Dermis blood vessel endothelial cell (primary cell): ENCODE results near the gene LCN10. TPM values are rescaled to one million over a fixed set of nuclear protein-coding genes. Genes with fewer than 3 reads are reported as not detected.
A peak's percentile ranks its signal among the peaks of the same experiment; 100 is the strongest.
"Not testable (repeated sequence)": the region's sequence is repeated elsewhere in the genome, so short reads cannot be mapped to it uniquely, and the experiment has no call there.

Source experiments
- DNase-seq: peaks from one replicate; pipeline ENCODE4 v3.0.0; 2010
- total RNA-seq: library from RNA; depleted of rRNA; stranded (reverse); fragments of >200 nt; gene quantifications from 2 replicates; pipeline ENCODE4 v1.2.3, GENCODE V29; 2014

LCN10 gene
- total RNA-seq, 1 donor from 2014 or later = not detected

DNA sequence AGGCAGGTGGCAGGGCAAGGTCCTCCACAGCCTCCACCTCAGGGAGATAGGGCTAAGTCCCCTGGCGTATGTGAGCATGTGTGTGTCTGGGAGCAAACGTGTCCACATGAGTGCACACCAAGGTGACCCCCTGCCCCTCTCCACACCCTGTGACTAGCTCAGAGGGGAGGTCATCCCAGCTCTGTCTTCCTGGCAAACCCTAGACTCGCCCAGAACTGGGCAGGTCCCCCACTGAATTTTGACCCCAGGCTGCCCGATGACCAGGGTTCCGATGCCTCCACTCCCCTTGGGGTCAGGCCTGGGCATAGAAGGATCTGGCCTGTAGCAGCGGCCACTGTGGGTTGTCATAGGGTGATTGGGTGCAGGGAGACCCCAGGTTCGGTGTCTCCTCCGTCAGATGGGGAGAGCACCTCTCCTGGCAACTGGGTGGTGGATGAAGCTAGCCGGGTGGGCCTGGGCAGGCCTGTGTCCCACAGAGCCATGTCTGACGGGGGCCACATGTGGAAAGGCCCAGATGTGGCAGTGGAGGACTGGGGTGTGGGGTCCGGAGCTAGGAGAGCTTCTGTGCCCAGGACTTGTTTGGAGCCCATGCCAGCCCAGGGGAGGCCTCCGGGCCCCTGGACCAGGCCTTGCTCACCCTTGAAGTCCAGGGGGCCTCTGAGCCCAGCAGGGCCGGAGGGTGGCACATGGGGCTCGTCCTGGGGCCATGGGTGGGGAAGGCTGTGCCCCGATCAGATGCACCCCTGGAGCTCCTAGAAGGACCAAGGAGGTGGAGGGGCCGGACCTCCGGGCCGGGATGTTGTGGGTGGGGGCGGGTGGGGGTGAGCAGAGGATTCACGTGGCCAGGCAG is 24.2 kb downstream of the LCN10 start:
- no peak for DNase-seq

DNA sequence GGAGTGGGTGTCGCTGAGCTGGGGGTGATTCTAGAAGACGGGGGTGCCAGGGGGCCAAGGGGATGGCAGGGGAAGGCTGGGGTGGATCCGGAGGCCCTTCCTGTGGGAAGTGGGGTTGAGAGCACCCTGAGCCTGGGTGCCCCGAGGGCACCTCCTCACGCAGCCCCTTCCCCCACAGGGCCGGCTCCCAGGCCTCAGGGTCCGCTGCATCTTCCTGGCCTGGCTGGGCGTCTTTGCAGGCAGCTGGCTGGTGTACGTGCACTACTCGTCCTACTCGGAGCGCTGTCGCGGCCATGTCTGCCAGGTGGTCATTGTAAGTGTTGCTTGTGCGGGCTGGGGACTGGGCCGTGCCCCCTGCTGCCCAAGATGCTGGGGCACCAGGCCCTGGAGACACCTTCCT is 25.3 kb downstream of the LCN10 start:
- DNase-seq = no peak

DNA sequence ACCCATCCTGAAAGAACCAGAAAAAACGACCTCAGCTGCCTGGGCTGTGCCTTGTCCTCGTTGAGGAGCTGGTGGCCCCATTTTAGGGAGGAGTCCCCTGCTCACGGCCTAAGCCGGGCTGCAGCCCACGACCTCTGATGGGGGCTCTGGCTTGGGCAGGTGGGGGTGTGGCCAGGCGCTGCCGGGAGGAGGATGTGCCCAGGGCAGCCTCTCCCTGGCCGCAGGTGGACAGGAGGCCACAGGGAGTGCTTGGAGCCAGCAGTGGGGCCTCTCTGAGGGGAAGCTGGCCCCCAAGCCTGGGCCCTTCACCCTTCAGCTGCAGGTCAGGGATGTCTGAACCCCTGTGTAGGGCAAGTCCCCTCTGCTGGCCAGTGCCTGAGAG is 27.9 kb downstream of the LCN10 start:
- DNase-seq = no peak

DNA sequence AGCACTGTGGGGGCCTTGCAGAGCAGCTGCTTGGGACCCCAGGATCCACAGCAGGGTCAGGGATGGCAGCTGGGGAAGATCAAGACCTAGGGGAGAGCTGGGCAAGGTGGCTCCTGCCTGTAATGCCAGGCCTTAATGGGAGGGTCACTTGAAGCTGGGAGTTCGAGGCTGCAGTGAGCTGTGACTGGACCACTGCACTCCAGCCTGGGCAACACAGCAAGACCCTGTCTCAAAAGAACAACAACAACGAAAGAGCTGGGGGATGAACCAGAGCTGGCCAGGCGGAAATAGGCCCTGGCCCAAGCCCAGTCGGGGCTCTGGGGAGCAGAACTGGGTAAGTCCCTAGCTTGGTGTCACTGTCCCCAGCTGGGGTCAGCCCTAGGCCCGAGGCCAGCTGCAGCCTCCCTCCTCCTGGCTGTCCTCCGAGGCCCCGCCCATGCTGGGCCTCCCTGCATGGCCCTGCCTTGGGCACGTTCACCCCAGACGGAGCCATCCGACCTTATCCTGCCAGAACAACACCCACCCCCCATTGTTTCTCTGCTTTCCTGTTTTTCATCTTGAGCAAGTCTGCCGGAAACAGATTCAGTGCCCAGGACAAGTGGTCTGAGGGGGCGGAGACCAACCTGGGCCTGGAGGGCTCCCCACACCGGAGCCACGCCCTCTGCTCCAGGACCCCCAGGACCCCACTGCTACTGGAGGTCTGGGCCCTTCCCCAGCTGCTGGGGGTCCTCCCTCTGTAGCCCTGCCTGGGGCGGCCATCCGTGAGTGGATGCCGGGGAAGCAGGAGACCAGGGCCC is 28.4 kb downstream of the LCN10 start:
- peak; percentile 96 for DNase-seq

DNA sequence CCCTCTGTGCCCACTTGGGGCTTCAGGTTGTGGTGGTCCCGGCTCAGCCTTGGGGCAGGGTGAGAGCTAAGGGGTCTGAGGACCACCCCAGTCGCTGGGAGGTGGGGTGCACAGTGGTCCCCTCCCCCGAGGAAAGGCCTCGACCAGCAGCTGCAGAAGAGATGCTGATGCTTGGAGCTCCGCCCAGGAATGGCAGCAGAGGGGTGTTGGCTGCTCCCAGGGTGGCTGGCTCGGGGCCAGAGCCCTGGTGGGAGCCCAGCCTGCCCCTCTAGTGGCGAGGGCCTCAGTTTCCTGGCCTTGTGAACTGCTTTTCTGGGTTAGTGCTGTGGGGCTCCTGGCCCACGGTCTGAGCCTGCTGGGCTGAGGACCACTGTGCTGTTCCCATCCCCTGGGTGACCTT is 29.2 kb downstream of the LCN10 start:
- peak; percentile 62 for DNase-seq

DNA sequence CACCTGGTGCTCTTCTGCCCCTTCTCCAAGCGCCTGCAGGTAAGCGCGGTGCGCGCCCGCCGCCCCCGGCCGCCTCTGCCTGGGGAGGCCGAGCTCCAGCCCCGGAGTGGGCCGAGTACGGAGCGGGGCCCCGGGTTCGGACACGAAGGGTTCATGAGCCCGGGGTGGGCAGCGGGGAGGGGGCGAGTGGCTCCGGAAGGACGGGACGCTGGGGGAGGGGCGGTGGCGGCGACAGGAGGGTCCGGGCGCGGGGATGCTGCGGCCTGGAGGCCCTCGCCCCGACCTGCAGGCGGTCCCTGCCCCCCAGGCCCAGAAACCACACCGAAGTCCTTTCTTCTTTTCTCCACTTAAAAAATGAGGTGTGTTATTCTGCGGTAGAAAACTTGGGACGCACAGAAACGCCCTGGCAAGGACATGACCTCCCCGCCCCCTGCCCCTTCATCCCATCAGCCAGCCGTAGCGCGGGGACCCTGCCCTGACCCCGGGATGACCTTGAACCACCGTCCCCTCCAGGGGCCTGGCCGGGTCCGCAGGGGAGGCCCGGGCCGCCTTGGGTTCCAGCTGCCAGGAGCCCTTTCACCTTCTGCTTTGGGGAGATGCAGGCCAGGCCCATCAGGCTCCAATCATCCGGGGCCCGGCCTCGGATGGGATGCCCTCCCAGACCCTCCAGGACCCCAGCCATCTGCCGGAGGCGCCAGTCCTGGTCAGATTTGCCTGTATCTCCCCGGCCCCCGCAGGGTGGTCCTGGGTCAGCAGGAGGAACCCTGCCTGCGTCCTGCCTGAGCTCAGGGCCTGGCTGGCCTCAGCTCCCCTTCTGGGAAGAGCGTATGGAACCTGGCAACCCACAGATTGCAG is 29.8 kb downstream of the LCN10 start:
- peak; percentile 14 for DNase-seq

DNA sequence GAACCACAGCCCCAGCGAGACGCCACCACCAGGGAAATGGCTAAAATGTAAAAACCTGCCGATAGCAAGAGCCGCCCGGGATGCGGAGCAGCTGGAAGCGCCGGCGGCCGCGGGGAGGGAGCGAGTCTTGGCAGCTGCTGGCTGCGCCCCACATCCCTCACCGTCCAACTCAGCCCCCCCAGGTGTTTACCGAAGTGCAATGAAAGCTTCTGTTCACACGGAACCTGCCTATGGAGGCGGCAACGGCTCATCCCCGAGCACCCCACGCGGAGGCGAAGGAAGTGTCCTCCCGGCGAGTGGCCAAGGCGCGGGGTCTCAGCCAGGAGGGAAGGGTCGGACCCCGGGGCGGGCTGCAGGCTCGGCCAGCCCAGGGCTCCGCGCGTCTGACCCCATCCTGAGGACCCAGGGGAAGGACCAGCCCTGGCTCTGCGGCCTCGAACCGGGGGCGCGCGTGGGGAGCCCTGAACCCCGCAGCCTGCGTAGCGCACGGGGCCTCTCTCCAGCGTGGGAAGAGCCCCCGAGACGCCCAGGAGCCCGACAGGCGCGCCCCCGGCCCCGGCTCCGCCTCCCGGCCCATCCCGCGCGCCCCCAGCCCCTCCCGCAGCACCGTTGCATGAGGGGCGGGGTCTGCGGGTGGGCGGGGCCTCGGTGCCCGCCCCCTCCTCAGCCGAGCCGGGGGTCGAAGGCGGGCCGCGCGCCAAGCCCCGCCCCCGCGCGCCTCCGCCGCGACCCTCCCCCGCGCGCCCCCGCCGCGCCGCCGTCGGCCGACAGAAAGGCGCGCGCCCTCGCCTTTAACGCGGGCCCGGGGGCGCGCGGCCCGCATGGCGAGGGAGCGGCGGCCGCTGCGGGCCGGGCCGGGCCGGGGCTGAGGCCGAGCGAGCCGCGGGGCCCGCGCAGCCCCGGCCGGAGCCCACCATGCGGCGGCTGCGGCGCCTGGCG is 30.7 kb downstream of the LCN10 start, which contains the start of gene DIPK1B:
DIPK1B (plus strand) TSS at position 822 of the 939 bp plus-strand sequence; CDS start at position 916, 94 bp downstream.
- DNase-seq = peak; percentile 57

DNA sequence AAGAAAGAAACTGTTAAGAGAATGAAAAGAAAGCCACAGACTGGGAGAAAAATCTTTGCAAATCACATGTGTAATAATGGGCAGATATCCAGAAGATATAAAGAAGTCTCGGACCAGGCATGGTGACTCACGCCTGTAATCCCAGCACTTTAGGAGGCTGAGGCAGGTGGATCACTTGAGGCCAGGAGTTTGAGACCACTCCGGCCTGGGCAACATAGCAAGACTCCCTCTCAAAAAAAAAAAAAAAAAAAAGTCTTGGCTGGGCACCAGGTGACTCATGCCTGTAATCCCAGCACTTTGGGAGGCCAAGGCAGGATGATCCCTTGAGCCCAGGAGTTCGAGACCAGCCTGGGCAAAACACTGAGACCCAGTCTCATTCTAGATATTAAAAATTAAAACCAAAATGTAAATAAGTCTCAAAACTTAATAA is 31.5 kb downstream of the LCN10 start:
- DNase-seq = peak; percentile 65

DNA sequence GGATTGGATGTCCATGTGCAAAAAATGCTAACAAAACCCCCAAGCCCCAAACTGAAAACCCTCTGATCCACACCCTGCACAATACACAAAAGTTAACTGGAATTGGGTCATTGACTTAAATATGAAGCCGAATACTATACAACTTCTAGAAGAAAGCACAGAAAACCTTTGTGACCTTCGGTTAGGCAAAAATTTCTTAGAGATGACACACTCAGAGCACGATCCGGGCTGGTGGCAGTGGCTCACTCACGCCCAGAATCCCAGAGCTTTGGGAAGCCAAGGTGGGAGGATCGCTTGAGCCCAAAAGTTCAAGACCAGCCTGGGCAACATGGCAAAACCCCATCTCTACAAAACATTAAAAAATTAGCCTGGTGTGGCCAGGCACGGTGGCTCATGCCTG is 32.2 kb downstream of the LCN10 start:
- no peak for DNase-seq

DNA sequence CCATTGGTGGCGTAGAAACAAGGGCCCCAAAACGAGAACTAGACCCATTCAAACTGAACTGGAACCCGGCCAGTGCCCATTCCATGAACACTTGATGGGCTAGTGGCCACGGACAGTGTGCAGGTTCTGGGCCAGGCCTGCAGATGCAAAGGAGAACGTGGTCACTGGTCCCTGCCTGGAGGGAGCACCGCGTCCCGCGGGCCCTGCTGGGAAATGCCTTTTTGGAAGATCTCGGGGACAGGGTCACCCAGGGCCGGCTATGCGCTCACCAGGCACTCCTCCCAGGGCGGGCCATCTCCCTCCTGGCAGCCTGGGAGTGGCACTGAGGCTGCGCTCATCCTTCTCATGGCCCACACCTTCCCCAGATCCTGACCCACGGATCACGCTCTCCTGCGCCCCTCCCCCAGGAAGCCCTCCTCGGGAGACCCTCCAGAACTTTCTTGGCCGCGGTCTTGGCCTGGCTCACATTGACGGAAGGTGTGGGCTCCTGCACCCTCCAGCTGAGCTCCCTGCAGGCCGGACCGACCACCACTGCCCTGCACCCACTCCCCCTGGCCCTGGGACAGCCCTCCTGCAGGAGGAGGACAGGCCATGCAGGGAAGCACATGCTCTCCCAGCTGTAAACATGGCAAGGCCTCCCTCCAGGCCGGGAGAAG is 33.2 kb downstream of the LCN10 start:
- DNase-seq = no peak

DNA sequence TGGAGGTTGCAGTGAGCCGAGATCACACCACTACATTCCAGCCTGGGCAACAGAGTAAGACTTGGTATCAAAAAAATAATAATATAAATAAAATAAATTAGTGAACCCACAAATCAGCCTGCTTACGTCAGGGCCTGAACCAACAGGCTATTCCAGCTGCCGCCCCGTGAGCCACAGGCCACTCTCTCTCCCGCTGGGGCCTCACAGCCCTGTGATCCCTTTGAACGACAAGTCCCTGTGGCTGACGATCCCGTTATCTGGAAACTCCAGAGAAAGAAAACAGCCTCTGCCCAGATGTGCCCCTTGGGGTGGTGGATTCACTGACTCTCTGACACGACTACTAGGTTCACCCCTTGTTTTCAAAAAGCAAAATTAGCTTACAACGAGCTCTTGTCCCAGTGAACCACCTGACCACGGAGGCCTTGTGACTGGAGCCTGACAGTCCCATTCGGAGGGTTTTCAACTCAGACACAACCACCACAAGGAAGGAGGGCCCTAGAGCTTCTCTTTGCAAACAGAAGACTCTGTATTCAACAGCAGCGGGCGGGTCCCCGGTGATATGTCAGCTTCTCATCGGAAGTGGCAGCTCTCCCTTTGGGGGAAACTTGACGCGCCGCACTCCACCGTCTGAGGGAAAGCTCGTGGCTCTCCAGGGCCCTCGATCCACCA is 34.8 kb downstream of the LCN10 start:
- DNase-seq = no peak

DNA sequence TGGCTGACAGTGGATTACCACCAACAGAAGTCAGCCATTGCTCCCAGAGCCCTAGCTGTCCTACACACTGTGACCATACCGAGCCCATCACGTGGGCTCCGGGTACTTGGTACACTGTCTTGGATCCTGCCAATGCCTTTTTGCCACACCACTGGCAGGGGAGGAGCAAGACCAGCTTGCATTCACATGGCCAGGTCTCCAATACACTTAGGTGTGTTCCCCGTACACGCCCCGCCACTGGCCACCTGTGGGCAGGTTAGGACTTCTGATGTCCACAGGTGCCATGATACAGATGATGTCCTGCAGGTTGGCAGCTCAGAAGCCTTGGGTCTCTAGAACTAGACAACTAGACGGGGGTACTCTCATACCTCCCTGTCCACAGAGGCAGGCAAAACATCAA is 35.7 kb downstream of the LCN10 start:
- DNase-seq = no peak

DNA sequence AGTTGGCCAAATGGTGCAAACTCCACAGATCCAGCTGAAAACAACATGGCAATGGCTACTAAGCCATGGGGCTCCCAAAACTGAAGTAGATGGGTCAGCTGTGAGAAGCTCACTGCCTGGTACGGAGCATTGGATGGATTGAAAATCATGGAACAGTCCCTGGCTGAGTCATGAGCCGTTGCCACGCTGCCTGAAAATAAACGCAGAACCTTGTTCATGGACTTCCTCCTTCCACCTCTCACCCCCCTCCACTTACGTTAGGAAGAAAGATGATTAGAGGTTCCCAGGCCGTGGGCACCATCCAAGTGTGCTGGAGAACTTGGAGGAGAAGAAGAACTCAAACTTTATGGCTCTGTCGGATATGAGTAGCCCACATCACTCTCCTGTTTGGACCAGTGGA is 37.2 kb downstream of the LCN10 start:
- peak; percentile 57 for DNase-seq

DNA sequence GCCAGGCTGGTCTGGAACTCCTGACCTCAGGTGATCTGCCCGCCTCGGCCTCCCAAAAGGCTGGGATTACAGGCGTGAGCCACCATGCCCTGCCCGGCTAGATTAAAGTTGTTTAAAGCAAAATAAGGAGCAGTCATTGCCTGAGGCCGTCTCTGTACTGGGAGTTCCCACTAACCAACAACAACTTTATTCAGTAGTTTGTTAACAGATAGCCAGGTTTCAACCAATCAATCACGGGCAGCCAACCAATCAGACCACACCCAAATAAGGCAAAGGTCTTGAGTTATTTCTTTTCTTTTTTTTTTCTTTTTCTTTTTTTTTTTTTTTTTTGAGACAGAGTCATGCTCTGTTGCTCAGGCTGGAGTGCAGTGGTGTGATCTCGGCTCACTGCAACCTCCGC is 38.0 kb downstream of the LCN10 start:
- not testable (repeated sequence) for DNase-seq

DNA sequence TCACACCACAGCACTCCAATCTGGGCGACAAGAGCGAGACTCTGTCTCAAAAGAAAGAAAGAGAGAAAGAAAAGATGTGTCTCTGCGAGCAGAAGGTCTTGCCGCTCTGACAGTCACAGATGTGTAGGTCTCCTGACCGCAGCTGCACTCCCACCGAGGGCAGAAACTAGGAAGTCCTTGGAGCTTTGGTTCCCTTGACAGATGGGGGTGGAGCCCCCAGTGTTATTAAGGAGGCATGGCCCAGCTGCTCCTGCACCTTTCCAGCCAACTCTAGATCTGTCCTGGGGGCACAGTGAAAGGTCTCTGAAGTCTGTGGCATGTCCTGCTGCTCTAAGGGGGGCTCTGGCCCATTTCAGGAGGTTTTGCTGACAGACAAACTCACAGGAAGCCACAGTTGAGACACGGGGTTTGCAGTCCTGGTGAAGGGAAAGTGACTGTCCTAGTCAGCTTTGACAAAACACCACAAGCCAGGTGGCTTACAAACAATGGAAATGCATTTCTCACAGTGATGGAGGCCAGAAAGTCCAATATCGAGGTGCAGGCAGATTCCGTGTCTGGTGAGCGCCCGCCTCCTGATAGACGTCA is 39.4 kb downstream of the LCN10 start:
- DNase-seq = no peak

DNA sequence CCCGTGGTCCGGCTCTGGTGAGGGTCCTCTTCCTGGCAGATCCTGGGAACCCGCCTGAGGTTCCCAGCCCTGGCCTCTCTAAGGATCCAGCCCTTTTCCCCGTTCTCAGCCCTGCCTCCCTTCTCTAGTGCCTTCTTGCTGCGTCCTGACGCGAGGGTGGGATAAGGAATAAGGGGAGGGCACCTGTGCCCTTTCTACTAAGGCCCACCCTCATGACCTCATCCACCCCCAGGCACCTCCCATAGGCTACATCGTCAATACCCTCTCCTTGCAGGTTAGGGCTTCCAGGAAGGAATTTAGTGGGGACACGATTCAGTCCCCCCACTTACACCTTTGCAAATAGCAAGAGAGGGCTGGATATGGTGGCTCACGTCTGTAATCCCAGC is 41.1 kb downstream of the LCN10 start:
- no peak for DNase-seq

DNA sequence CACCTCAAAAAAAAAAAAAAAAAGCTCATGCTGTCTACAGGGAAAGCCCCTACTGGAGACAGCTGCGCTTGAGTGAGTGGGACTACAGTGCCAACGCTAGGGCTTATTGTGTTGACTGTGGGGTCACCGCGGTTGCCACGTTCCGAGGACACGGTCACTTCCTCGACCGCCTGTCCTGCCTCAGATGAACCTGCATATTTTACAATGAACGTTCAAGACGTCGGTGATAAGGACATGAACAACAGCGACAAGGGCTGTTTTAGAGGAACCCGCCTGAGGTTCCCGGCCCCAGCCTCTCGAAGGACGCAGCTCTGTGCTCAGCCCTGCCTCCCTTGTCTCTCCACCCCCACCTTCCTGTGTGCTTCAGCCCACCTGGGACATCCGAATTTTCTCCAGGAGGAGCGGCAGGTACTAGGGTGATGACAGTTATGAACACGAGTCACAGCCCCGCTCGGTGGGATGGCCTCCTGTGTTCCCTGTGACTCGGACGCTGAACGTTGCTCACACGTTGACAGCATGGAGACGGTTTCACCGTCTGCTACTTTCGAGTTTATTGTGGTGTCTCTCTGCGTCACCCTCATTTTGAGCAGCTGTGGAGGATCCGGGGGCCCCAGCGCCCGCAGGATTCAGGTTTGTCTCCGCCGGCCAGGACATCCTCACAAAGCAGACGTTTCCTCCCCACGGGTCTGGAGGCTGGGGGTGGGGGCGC is 41.6 kb downstream of the LCN10 start:
- no peak for DNase-seq

DNA sequence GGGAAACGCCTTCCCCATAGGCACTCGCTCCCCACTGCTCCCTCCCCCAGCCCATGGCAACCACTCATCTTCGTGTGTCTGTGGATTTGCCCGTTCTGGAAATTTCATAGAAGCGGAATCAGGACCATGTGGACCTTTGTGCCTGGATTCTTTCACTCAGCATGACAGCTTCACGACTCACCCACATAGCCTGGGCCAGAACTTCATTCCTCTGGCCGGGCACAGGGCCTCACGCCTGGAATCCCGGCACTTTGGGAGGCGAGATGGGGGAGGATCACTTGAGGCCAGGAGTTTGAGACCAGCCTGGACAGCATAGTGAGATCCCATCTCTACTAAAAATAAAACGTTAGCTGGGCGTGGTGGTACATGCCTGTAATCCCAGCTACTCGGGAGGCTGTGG is 42.4 kb downstream of the LCN10 start:
- DNase-seq = no peak

DNA sequence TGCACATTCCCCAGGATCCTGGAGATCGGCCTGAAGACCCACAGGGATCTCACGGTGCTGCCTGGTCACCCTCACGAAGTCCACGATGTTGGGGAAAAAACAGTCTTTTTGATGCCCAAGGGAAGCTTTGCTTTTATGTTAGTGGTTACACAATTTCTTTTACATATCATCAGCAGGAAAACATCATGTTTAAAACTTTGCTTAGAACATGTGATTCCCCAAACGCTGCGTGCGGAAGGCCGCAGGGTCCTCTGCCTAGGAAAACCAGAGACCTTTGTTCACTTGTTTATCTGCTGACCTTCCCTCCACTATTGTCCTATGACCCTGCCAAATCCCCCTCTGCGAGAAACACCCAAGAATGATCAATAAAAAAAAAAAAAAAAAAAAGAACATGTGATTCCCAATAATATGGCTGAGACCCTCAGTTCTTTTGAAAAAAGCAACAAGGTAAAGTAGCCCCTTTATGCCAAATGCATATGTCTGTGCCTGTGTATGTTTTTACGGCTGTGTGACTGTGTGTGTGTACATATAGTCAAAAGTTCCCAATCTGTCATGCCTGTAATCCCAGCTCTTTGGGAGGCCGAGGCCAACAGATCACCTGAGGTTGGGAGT is 44.0 kb downstream of the LCN10 start:
- no peak for DNase-seq
